ENCODE measurements around the gene TLE6. TPM values are rescaled to one million over a fixed set of nuclear protein-coding genes. Genes with fewer than 3 reads are reported as not detected.

Gene TLE6
- total RNA-seq, 6 experiments from 2014 or later = 0.82 to 3.0 (median 1.2) TPM

DNA sequence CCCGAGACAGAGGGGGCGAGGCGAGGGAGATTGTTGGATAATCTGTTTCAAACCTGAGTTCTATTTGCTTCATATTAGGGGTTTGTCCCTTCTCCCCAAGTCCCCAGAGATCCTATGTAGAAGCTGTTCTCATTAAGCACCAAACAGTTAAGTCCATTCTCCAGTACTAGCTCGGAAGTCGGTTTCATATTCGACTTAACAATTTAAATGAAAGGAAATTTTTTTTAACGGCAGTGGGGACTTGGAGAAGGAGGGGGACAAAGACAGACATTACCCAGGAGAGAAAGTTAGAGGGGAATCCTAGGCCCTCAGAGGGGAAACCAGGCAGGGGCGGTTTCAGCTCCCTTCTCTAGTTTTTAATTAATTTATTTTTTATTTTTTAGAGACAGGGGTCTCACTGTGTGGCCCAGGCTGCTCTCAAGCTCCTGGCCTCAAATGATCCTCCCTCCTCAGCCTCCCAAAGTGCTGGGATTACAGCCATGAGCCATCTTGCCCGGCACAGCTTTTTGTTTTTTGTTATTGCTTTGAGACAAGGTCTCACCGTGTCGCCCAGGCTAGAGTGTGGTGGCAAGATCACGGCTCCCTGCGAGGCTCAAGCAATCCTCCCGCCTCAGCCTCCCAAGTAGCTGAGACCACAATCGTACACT is 65.4 kb downstream of the TLE6 start:
- TF ChIP-seq CTCF (IDR thresholded peaks at IDR 0.05) = no peak
- H3K27ac Mint-ChIP-seq = no peak overlapping the region
- H3K36me3 Mint-ChIP-seq (ENCODE audit: low read depth) = no peaks in the 10 kb centered on the region
- DNase-seq = no peak
- no peaks in the 10 kb centered on the region for H3K9me3 Mint-ChIP-seq
- peaks cover 5% of the 10 kb centered on the region for H3K4me1 Mint-ChIP-seq (ENCODE audit: low read depth)
- H3K4me3 Mint-ChIP-seq = no peak overlapping the region
- peaks cover 4% of the 10 kb centered on the region for H3K27me3 Mint-ChIP-seq (ENCODE audit: insufficient read depth)

Other genes with a start within 250 kb of the TLE6 start
- gene SLC39A3, start 237.5 kb upstream of the TLE6 start, total RNA-seq (2021; fragmentation: NEBNext Ultra II Directional; extraction: Animal tissue kit (Norgen Biotek cat#: 25700)) = 10 to 100 TPM; 39.2 to 49.1 (median 42.5) TPM
- 10 to 100 TPM; 60.7 to 68.1 (median 62.8) TPM for gene SGTA, start 194.3 kb upstream of the TLE6 start, total RNA-seq (2021; fragmentation: NEBNext Ultra II Directional; extraction: Animal tissue kit (Norgen Biotek cat#: 25700))
- gene THOP1, start 192.1 kb upstream of the TLE6 start, total RNA-seq (2021; fragmentation: NEBNext Ultra II Directional; extraction: Animal tissue kit (Norgen Biotek cat#: 25700)) = 100 to 1,000 TPM in 1 of 6 experiments, 10 to 100 TPM in 5; 83.7 to 114 (median 94.3) TPM
- 1 to 10 TPM; 1.6 to 2.4 (median 2.2) TPM for gene ZNF554, start 157.7 kb upstream of the TLE6 start, total RNA-seq (2021; fragmentation: NEBNext Ultra II Directional; extraction: Animal tissue kit (Norgen Biotek cat#: 25700))
- gene ZNF555, start 136.1 kb upstream of the TLE6 start, total RNA-seq (2021; fragmentation: NEBNext Ultra II Directional; extraction: Animal tissue kit (Norgen Biotek cat#: 25700)) = 1 to 10 TPM; 3.7 to 5.6 (median 3.8) TPM
- gene ZNF556, start 110.2 kb upstream of the TLE6 start, total RNA-seq (2021; fragmentation: NEBNext Ultra II Directional; extraction: Animal tissue kit (Norgen Biotek cat#: 25700)) = not detected
- gene ZNF57, start 76.6 kb upstream of the TLE6 start, total RNA-seq (2021; fragmentation: NEBNext Ultra II Directional; extraction: Animal tissue kit (Norgen Biotek cat#: 25700)) = 1 to 10 TPM; 1.7 to 2.4 (median 1.8) TPM
- 1 to 10 TPM; 1.7 to 2.6 (median 2.2) TPM for gene ZNF77, start 32.6 kb upstream of the TLE6 start, total RNA-seq (2021; fragmentation: NEBNext Ultra II Directional; extraction: Animal tissue kit (Norgen Biotek cat#: 25700))
- gene TLE2, start 51.7 kb downstream of the TLE6 start, total RNA-seq (2021; fragmentation: NEBNext Ultra II Directional; extraction: Animal tissue kit (Norgen Biotek cat#: 25700)) = under 1 TPM in 4 of 6 experiments, not detected in 2; 0.15 to 0.67 (median 0.46) TPM
- gene TLE5, start 84.9 kb downstream of the TLE6 start, total RNA-seq (2021; fragmentation: NEBNext Ultra II Directional; extraction: Animal tissue kit (Norgen Biotek cat#: 25700)) = 100 to 1,000 TPM; 332 to 383 (median 356) TPM
- 10 to 100 TPM; 72.0 to 86.0 (median 77.6) TPM for gene GNA11, start 116.8 kb downstream of the TLE6 start, total RNA-seq (2021; fragmentation: NEBNext Ultra II Directional; extraction: Animal tissue kit (Norgen Biotek cat#: 25700))
- gene GNA15, start 158.5 kb downstream of the TLE6 start, total RNA-seq (2021; fragmentation: NEBNext Ultra II Directional; extraction: Animal tissue kit (Norgen Biotek cat#: 25700)) = not detected
- not detected for gene S1PR4, start 201.2 kb downstream of the TLE6 start, total RNA-seq (2021; fragmentation: NEBNext Ultra II Directional; extraction: Animal tissue kit (Norgen Biotek cat#: 25700))
- gene NCLN, start 208.4 kb downstream of the TLE6 start, total RNA-seq (2021; fragmentation: NEBNext Ultra II Directional; extraction: Animal tissue kit (Norgen Biotek cat#: 25700)) = 100 to 1,000 TPM in 4 of 6 experiments, 10 to 100 TPM in 2; 98.1 to 130 (median 106) TPM
- under 1 TPM in 3 of 6 experiments, not detected in 3; 0.20 to 0.46 (median 0.30) TPM for gene CELF5, start 247.1 kb downstream of the TLE6 start, total RNA-seq (2021; fragmentation: NEBNext Ultra II Directional; extraction: Animal tissue kit (Norgen Biotek cat#: 25700))